K562 treated with DMSO at 1 percent for 48 hours (cell line): ENCODE results near the gene LEO1. TPM values are rescaled to one million over a fixed set of nuclear protein-coding genes. Genes with fewer than 3 reads are reported as not detected.

ENCODE experiments used
- total RNA-seq: library from RNA; unstranded; fragments of 300-600 nt; gene quantifications from 2 replicates; pipeline ENCODE4 v1.2.3, GENCODE V29; 2022; ENCODE audit warnings: low replicate concordance; ENCODE audit errors: extremely low read depth

Gene LEO1
- not detected in 2 replicates for total RNA-seq

DNA sequence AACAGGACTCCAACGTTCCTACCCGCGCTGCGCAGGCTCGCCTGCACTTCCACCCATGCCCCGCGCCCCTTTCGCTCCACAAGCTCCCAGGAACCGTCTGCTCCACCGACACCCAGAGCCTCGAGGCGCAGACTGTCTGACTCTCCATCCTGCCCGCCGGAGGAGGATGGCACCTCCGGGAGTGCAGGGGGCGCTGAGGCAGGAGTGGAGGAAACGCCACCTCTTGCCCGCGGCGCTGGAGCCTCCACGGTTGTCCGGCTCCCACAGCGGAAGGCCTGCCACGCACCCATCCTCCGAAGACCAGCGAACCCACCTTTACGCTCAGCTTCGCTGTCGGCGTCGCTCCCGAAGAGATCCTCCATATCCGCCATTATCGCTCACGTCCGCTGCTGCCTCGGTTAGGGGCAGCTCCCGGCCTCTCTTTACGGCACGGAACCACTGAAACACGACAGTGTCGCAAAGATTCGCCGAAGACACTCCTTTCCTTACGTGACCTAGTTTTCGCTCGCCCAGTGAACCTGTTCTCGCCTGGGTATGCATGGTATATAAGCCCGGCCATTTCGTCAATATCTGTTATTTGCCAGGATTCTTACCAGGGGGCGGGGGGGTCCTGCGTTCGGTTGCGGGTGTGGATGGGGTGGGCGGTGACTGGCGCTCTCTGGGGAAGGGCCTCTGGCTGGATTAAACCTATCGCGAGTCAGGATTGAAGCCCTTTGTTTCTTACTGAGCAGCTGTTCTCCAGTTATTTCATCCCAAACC, at the start of gene LEO1:
LEO1 (minus strand) TSS at position 404 of the 759 bp plus-strand sequence; CDS start at position 371, 33 bp downstream.

DNA sequence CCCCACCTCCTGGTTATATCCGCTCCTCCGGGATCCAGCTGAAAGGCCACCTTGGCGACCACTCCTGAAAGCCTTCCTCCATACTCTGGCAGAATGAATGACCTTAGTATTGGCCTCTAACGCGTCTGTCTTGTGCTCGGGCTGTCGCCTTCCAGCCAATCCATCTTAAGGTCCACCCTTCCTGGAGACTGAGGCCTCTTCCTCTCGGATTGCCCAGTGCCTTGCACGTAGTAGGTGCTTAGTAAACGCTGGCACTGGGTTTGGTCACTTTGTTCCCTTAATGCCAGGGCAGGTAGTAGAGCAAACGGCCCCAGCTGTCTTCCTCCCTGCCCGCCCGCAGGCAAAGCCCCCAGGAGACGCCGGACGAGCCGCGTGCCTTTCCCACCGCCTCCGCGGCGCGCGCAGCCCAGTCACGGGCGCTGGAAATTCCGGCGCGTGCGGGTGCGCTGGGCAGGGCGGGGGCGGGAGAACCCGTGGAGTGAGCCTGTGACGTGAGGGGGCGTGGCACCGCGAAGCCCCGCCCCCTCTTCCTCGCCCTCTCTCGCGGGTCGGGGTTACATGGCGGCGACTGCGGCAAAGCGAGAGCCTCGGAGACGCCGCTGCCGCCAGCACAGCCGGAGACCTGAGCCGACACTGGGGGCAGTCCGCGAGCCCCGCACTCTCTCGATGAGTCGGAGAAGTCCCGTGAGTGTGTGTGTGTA, 47.3 kb upstream of the LEO1 start, which contains the start of gene MAPK6:
MAPK6 (plus strand) TSS at position 527 of the 701 bp plus-strand sequence. CDS start 27,242 bp downstream, outside the sequence.

Other genes with a start within 250 kb of the LEO1 start
- not detected in 2 replicates for gene LYSMD2, start 234.1 kb downstream of the LEO1 start, total RNA-seq
- not detected in 2 replicates for gene TMOD2, start 220.2 kb downstream of the LEO1 start, total RNA-seq
- gene TMOD3, start 142.1 kb downstream of the LEO1 start, total RNA-seq, result not detected in 2 replicates
- not detected in 2 replicates for gene MAPK6, start 47.4 kb upstream of the LEO1 start, total RNA-seq
- gene BCL2L10, start 141.0 kb upstream of the LEO1 start, total RNA-seq, result not detected in 2 replicates
- gene GNB5, start 219.6 kb upstream of the LEO1 start, total RNA-seq, result 239 TPM in 1 of 2 replicates, not detected in the other